ENCODE measurements around the gene NKTR.

NKTR gene

DNA sequence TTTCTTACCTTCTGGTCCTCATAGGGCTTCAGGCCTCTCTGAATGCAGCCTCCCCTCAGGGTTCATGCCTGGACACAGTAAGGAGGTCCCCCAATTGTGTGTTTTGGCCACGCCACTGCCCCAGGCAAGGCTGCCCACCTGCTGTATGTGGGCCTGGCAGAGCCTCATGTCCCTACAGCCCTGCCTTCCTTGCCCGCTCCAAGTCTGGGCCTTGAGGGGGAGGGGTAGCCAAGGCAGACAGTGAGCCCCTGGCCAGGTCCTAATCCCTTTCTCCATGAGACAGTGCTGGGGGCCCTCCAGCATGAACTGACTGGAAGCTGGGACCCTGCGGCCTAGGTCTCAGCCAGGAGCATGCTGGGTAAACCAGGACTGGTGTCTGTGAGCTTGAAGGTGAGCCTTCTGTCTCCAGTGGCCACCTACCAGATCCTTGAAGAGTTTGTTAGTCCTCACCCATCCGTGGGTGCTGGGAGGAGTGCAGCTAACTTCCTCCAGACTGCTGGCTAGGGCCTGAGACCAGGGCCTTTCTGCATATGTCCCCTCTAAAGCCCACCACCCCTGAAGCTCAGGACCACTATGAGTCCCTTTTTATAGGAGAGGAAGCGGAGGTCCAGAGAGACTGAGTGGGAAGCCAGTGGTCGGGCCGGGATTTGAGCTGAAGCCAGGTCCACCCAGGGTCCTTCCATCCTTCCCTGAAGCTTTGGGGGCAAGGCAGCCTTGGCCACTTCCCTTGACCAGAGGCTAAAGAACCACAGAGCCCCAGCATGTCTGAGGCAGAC, 61.7 kb downstream of the NKTR start:
- Histone ChIP-seq H3K4me3 (no peak overlapping the region), H3K36me3 (peaks cover 10 to 71% (median 28%) of the 10 kb centered on the region in 3 donors), H3K27me3 (no peaks in the 10 kb centered on the region), H3K9me3 (no peaks in the 10 kb centered on the region), H3K4me1 (peaks cover 0 to 51% (median 42%) of the 10 kb centered on the region in 4 donors), H3K27ac (peak overlapping the region; percentile 0 to 99)
- peak in 1 of 2 donors; percentile 65 for DNase-seq
- TF ChIP-seq, protein P1, sequence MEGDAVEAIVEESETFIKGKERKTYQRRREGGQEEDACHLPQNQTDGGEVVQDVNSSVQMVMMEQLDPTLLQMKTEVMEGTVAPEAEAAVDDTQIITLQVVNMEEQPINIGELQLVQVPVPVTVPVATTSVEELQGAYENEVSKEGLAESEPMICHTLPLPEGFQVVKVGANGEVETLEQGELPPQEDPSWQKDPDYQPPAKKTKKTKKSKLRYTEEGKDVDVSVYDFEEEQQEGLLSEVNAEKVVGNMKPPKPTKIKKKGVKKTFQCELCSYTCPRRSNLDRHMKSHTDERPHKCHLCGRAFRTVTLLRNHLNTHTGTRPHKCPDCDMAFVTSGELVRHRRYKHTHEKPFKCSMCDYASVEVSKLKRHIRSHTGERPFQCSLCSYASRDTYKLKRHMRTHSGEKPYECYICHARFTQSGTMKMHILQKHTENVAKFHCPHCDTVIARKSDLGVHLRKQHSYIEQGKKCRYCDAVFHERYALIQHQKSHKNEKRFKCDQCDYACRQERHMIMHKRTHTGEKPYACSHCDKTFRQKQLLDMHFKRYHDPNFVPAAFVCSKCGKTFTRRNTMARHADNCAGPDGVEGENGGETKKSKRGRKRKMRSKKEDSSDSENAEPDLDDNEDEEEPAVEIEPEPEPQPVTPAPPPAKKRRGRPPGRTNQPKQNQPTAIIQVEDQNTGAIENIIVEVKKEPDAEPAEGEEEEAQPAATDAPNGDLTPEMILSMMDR (IDR thresholded peaks at IDR 0.05): no peak
- intact Hi-C loops (cut with DNase I; ENCODE audit: low total_unique reads): no loop called here

DNA sequence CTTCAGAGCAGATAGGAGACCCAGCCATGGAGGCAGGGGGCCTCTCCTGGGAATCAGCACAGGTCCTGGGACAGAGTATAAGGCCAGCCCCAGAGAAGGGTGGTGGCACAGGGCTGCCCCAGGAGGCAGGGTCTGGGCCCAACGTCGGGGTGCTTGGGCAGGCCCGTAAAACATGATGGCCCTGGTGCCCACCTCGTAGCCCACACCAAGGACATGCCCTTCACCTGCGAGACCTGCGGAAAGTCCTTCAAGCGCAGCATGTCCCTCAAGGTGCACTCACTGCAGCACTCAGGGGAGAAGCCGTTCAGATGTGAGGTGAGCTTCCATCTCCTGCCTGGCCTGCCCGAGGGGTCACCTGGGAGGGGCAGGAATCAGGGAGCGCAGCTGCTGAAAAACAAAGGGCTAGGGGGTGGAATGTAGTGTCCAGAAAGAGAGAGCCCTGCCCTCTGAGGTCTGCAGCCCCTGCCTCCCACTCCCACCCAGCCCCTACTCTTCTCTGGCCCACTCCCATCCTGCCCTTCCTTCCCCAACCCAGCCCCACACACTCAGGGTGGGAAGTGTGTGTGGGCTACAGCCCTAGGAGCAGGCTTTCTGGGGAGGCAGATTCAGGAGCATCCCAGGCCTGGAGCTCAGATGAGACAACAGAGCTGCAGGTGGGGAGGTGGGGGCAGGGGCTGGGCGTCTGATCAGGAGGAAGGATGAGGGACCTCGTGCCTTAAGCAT, 62.5 kb downstream of the NKTR start:
- Histone ChIP-seq H3K9me3 (no peaks in the 10 kb centered on the region), H3K36me3 (peaks cover 9 to 64% (median 28%) of the 10 kb centered on the region in 3 donors), H3K27me3 (no peaks in the 10 kb centered on the region), H3K4me1 (peaks cover 0 to 55% (median 43%) of the 10 kb centered on the region in 4 donors), H3K27ac (peak overlapping the region in 1 of 2 donors; percentile 99), H3K4me3 (no peak overlapping the region)
- no peak for DNase-seq
- intact Hi-C loops (cut with DNase I; ENCODE audit: low total_unique reads): no loop called here
- TF ChIP-seq, protein P1 (IDR thresholded peaks at IDR 0.05): no peak

DNA sequence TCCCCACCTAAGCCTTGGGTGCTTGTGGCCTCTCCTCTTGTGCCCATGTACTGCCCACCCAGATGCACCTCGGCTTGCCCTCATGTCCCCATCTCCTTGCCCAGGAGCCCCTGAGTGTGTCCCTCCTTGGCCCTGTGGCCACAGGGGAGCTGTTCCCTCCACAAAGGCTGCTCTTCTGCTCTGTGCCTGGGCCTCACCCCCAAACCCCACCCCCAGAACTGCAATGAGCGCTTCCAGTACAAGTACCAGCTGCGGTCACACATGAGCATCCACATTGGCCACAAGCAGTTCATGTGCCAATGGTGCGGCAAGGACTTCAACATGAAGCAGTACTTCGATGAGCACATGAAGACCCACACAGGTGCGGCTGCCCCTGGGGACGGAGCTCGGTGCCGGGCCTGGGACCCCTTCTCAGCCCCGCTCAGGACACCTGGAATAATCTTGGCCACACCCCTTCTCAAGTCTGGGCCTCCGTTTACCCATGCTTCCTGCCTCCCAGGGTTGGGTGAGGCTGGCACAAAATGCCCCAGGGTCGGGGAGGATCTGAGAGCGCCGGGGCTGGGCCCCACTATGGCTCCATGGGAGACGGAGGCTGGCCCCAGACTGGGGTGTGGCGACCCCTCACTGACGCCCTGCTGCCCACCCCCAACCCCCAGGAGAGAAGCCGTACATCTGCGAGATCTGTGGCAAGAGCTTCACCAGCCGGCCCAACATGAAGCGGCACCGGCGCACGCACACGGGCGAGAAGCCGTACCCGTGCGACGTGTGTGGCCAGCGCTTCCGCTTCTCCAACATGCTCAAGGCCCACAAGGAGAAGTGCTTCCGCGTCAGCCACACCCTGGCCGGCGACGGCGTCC, 63.3 kb downstream of the NKTR start:
- DNase-seq: peak in 1 of 2 donors; percentile 65
- TF ChIP-seq, protein P1 (IDR thresholded peaks at IDR 0.05): no peak
- H3K4me1 ChIP-seq: peaks cover 0 to 53% (median 37%) of the 10 kb centered on the region in 4 donors
- intact Hi-C loops (cut with DNase I; ENCODE audit: low total_unique reads): no loop called here
- no peaks in the 10 kb centered on the region for H3K27me3 ChIP-seq
- no peaks in the 10 kb centered on the region for H3K9me3 ChIP-seq
- no peak overlapping the region for H3K4me3 ChIP-seq
- H3K36me3 ChIP-seq: peaks cover under 1 to 55% (median 21%) of the 10 kb centered on the region in 3 donors
- H3K27ac ChIP-seq: peak overlapping the region in 1 of 2 donors; percentile 68

DNA sequence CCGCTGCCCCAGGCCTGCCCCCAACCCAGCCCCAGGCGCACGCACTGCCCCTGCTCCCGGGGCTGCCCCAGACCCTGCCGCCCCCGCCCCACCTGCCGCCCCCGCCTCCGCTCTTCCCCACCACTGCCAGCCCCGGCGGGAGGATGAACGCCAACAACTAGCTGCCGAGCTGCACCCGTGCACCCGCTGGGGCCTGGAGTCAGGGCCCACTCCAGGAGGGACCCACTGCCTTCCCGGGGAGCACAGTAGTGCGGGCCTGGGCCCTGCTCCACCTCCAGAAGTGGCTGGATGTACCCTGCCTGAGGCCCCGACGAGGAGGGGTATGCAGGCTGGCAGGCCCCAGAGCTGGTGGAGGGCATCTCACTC, 63.9 kb downstream of the NKTR start:
- no peak overlapping the region for H3K4me3 ChIP-seq
- no peaks in the 10 kb centered on the region for H3K9me3 ChIP-seq
- peaks cover 0 to 47% (median 31%) of the 10 kb centered on the region in 4 donors for H3K4me1 ChIP-seq
- peaks cover 0 to 49% (median 16%) of the 10 kb centered on the region in 3 donors for H3K36me3 ChIP-seq
- intact Hi-C loops (cut with DNase I; ENCODE audit: low total_unique reads): no loop called here
- TF ChIP-seq, protein P1 (IDR thresholded peaks at IDR 0.05): no peak
- H3K27ac ChIP-seq: peak overlapping the region in 1 of 2 donors; percentile 68
- peak in 1 of 2 donors; percentile 65 for DNase-seq
- no peaks in the 10 kb centered on the region for H3K27me3 ChIP-seq

All from tibial artery (tissue), 4 donors.